Heart left ventricle (tissue), 13 donors: Measurements from ENCODE around the gene CDH13.

Source experiments
- CTCF ChIP-seq, 12 donors: fragments of 200-600 bp; sonication (generic) in 4 of 12; IDR thresholded peaks; one replicate each; pipeline versions ENCODE4 v1.5.0 to v1.8.0; 2018 to 2022; ENCODE audit warnings: antibody characterized with exemption in 12 of 12, mild to moderate bottlenecking in 5 of 12
- POLR2A ChIP-seq, 2 donors: fragments of 450-650 bp; IDR thresholded peaks; one replicate each; pipeline ENCODE4 v1.6.1; 2017; ENCODE audit warnings: antibody characterized with exemption in 2 of 2, mild to moderate bottlenecking in 2 of 2, moderate library complexity in 2 of 2
- donor health status: ischemic (EF 13 %, LVEDD 7.1; RV severe dilation, severe dysfunction).
- donor health status: DM: no; HTN: yes; CAD: no.
- donor health status: DM: no; HTN: no; CAD: no.
- donor health status: ischemic (EF 25% LVEDD 6.9; RV normal size, moderate dysfunction).
- donor health status: ischemic (EF 25% LVEDD 5.7; RV mildly dilated, moderate dysfunction).
- donor health status: ischemic (EF 35%, LVEDD 5.7; RV mildly dilated, moderate dysfunction).
- donor health status: nonischemic (EF 11% LVEDD 7.7; RV severe dilation, severe dysfunction).
- donor health status: DM: yes; HTN: yes; CAD: no.
- donor health status: PGD.
- donor health status: ischemic (EF 29% LVEDD 5.4; RV normal size, mild dysfunction).
- donor health status: nonischemic (EF 23%, LVEDD 6.1; RV moderate dilation, normal function).

- TF ChIP-seq CTCF (IDR thresholded peaks at IDR 0.05): no peak
- TF ChIP-seq POLR2A (IDR thresholded peaks at IDR 0.05): no peak
Observed at GRCh38 chr16:83271123-83271522, 644.4 kb downstream of the CDH13 start.
